ENCODE measurements around the gene PRRX2. TPM values are rescaled to one million over a fixed set of nuclear protein-coding genes. Genes with fewer than 3 reads are reported as not detected.
A peak's percentile ranks its signal among the peaks of the same experiment; 100 is the strongest.

The PRRX2 gene
- total and polyA plus RNA-seq, 2 of the 13 experiments (the other 11 are each of a cell fraction or from before 2014, with no cell fraction given) = 0.05 TPM; not detected in 1

DNA sequence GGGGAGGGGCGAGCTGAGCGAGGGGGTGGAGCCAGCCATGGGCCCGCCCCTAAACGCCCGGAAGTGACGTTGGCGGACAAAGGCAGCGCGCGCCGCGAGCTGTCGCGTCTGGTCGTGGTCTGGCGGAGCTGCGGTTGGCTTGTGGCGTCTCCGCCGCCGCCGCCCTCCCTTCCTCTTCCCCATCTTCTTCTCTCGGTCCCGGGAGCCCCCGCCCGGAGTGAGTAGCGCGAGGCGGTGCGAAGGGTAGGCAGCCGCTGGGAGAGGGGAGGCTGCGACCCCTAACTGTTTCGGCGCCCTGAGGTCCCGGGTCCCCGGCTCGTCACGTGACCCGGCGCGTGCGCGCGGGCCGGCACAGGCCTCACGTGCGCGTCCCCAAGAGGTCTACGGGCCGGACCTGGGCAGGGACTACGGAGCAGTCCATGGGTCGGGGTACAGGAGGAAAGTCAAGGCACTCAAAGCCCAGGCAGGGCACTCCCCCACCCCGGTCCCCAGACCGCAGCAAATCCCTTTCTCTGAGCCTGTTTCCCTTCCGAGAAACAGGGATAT lies 39.3 kb upstream of the PRRX2 start, which contains the start of gene NTMT1 (continued):
- TF ChIP-seq, protein P1, sequence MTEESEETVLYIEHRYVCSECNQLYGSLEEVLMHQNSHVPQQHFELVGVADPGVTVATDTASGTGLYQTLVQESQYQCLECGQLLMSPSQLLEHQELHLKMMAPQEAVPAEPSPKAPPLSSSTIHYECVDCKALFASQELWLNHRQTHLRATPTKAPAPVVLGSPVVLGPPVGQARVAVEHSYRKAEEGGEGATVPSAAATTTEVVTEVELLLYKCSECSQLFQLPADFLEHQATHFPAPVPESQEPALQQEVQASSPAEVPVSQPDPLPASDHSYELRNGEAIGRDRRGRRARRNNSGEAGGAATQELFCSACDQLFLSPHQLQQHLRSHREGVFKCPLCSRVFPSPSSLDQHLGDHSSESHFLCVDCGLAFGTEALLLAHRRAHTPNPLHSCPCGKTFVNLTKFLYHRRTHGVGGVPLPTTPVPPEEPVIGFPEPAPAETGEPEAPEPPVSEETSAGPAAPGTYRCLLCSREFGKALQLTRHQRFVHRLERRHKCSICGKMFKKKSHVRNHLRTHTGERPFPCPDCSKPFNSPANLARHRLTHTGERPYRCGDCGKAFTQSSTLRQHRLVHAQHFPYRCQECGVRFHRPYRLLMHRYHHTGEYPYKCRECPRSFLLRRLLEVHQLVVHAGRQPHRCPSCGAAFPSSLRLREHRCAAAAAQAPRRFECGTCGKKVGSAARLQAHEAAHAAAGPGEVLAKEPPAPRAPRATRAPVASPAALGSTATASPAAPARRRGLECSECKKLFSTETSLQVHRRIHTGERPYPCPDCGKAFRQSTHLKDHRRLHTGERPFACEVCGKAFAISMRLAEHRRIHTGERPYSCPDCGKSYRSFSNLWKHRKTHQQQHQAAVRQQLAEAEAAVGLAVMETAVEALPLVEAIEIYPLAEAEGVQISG (CRISPR knock-in tag; IDR thresholded peaks at IDR 0.05) = peak; percentile 74
- TF ChIP-seq GABPA (IDR thresholded peaks at IDR 0.05; ENCODE audit: low read depth, low read length) = peak; percentile 78
- TF ChIP-seq GABPA (CRISPR knock-in tag; IDR thresholded peaks at IDR 0.05; ENCODE audit: low read depth) = peak; percentile 90
- no peak for TF ChIP-seq NFE2 (CRISPR knock-in tag; IDR thresholded peaks at IDR 0.05)
- peak; percentile 95 for TF ChIP-seq ARNTL (CRISPR knock-in tag; IDR thresholded peaks at IDR 0.05)
- peak; percentile 95; the same call in 1 of the 2 replicates for TF ChIP-seq MYC (CRISPR knock-in tag; IDR thresholded peaks at IDR 0.05; ENCODE audit: borderline replicate concordance)
- peak; percentile 78; the same call in 1 of the 2 replicates for TF ChIP-seq TOPORS (CRISPR knock-in tag; IDR thresholded peaks at IDR 0.05)
- TF ChIP-seq, protein P2, sequence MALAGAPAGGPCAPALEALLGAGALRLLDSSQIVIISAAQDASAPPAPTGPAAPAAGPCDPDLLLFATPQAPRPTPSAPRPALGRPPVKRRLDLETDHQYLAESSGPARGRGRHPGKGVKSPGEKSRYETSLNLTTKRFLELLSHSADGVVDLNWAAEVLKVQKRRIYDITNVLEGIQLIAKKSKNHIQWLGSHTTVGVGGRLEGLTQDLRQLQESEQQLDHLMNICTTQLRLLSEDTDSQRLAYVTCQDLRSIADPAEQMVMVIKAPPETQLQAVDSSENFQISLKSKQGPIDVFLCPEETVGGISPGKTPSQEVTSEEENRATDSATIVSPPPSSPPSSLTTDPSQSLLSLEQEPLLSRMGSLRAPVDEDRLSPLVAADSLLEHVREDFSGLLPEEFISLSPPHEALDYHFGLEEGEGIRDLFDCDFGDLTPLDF (CRISPR knock-in tag; IDR thresholded peaks at IDR 0.05) = peak; percentile 70
- TF ChIP-seq, protein P3, sequence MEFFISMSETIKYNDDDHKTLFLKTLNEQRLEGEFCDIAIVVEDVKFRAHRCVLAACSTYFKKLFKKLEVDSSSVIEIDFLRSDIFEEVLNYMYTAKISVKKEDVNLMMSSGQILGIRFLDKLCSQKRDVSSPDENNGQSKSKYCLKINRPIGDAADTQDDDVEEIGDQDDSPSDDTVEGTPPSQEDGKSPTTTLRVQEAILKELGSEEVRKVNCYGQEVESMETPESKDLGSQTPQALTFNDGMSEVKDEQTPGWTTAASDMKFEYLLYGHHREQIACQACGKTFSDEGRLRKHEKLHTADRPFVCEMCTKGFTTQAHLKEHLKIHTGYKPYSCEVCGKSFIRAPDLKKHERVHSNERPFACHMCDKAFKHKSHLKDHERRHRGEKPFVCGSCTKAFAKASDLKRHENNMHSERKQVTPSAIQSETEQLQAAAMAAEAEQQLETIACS (CRISPR knock-in tag; IDR thresholded peaks at IDR 0.05) = peak; percentile 95
- TF ChIP-seq ZNF777 (CRISPR knock-in tag; IDR thresholded peaks at IDR 0.05) = 0 out of 2 replicates have a peak, but pooled peaks have one; percentile 30
- TF ChIP-seq, protein P4, sequence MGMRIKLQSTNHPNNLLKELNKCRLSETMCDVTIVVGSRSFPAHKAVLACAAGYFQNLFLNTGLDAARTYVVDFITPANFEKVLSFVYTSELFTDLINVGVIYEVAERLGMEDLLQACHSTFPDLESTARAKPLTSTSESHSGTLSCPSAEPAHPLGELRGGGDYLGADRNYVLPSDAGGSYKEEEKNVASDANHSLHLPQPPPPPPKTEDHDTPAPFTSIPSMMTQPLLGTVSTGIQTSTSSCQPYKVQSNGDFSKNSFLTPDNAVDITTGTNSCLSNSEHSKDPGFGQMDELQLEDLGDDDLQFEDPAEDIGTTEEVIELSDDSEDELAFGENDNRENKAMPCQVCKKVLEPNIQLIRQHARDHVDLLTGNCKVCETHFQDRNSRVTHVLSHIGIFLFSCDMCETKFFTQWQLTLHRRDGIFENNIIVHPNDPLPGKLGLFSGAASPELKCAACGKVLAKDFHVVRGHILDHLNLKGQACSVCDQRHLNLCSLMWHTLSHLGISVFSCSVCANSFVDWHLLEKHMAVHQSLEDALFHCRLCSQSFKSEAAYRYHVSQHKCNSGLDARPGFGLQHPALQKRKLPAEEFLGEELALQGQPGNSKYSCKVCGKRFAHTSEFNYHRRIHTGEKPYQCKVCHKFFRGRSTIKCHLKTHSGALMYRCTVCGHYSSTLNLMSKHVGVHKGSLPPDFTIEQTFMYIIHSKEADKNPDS (CRISPR knock-in tag; IDR thresholded peaks at IDR 0.05) = 0 out of 2 replicates have a peak, but pooled peaks have one; percentile 48
- TF ChIP-seq BHLHE40 (IDR thresholded peaks at IDR 0.05; ENCODE audit: low read length) = peak; percentile 94
- TF ChIP-seq ZNF678 (CRISPR knock-in tag; IDR thresholded peaks at IDR 0.05) = no peak
- TF ChIP-seq HIVEP1 (CRISPR knock-in tag; IDR thresholded peaks at IDR 0.05) = peak; percentile 39; the same call in 1 of the 2 replicates
- peak; percentile 83 for TF ChIP-seq DMAP1 (CRISPR knock-in tag; IDR thresholded peaks at IDR 0.05)
- TF ChIP-seq, protein P5, sequence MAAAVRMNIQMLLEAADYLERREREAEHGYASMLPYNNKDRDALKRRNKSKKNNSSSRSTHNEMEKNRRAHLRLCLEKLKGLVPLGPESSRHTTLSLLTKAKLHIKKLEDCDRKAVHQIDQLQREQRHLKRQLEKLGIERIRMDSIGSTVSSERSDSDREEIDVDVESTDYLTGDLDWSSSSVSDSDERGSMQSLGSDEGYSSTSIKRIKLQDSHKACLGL (CRISPR knock-in tag; IDR thresholded peaks at IDR 0.05) = peak; percentile 98; the same call in 1 of the 2 replicates
- TF ChIP-seq SALL1 (CRISPR knock-in tag; IDR thresholded peaks at IDR 0.05) = peak; percentile 81; the same call in 1 of the 2 replicates
- 0 out of 2 replicates have a peak, but pooled peaks have one; percentile 23 for TF ChIP-seq ZMAT3 (CRISPR knock-in tag; conservative IDR thresholded peaks at IDR 0.05)
- peak; percentile 73; the same call in 1 of the 2 replicates for TF ChIP-seq ZBTB7A (CRISPR knock-in tag; IDR thresholded peaks at IDR 0.05)
- TF ChIP-seq SETDB1 (CRISPR knock-in tag; IDR thresholded peaks at IDR 0.05; ENCODE audit: borderline replicate concordance) = no peak
- TF ChIP-seq STAT5B (CRISPR knock-in tag; IDR thresholded peaks at IDR 0.05) = no peak
- TF ChIP-seq, protein P6, sequence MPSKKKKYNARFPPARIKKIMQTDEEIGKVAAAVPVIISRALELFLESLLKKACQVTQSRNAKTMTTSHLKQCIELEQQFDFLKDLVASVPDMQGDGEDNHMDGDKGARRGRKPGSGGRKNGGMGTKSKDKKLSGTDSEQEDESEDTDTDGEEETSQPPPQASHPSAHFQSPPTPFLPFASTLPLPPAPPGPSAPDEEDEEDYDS (CRISPR knock-in tag; IDR thresholded peaks at IDR 0.05) = peak; percentile 52

All from HepG2 (cell line).